Activated B cell treated with CpG ODN at 0.5 μM for 24 hours (primary cell): ENCODE measurements around the gene TLR2. TPM values are rescaled to one million over a fixed set of nuclear protein-coding genes. Genes with fewer than 3 reads are reported as not detected.

ENCODE experiments used
- ATAC-seq: fragments of 200-7000 bp; cut with Tn5 transposase; one replicate; pipeline ENCODE4 v1.10.0; 2021; ENCODE audit warnings: low read depth, mild to moderate bottlenecking, moderate library complexity
- CTCF ChIA-PET: fragments of 350-600 bp; sonication (Branson Sonifier 250); formaldehyde crosslinking; loops from one replicate; lab custom pipeline; 2021; ENCODE audit warnings: antibody characterized with exemption; lab: Charles Lee
- POLR2A ChIA-PET: fragments of 350-600 bp; sonication (Branson Sonifier 250); formaldehyde crosslinking; loops from one replicate; lab custom pipeline; 2021; ENCODE audit warnings: antibody characterized with exemption; lab: Charles Lee
- DNase-seq: peaks from one replicate; pipeline ENCODE4 v3.0.0; 2022
- H3K27ac Mint-ChIP-seq: one replicate; pipeline ENCODE4 v1.8.0; 2020; ENCODE audit warnings: mixed read lengths
- H3K27me3 Mint-ChIP-seq: one replicate; pipeline ENCODE4 v1.8.0; 2021; ENCODE audit warnings: mixed read lengths
- H3K36me3 Mint-ChIP-seq: one replicate; pipeline ENCODE4 v1.8.0; 2021; ENCODE audit warnings: low read depth, mixed read lengths
- H3K4me1 Mint-ChIP-seq: one replicate; pipeline ENCODE4 v1.8.0; 2021; ENCODE audit warnings: mixed read lengths
- H3K4me3 Mint-ChIP-seq: one replicate; pipeline ENCODE4 v1.8.0; 2020; ENCODE audit warnings: mild to moderate bottlenecking, mixed read lengths
- H3K9me3 Mint-ChIP-seq: one replicate; pipeline ENCODE4 v1.8.0; 2020; ENCODE audit warnings: mixed read lengths
- CTCF ChIP-seq: fragments of 200-600 bp; IDR thresholded peaks from one replicate; pipeline ENCODE4 v1.8.0; 2022; ENCODE audit warnings: antibody characterized with exemption, mild to moderate bottlenecking
- intact Hi-C: fragments of 100-400 bp; cut with micrococcal nuclease; formaldehyde crosslinking; loops from one replicate; pipeline ENCODE4 v1.15.1; 2024
- total RNA-seq: library from RNA; stranded (reverse); gene quantifications from 2 replicates; pipeline ENCODE4 v1.2.3, GENCODE V29; 2022

TLR2 gene
- total RNA-seq, 1 donor from 2014 or later: 4.3 TPM

- ChIA-PET POLR2A (no interaction called here), CTCF (interaction anchor here (0.8 to 1.1 kb wide), 2 partner anchors 8 to 96 kb away, joined by 3 read pairs; no protein-coding TSS in a partner anchor)
- H3K4me3 Mint-ChIP-seq: no peak overlapping the region
- intact Hi-C loops: no loop called here
- peak overlapping the region; percentile 51 for H3K27ac Mint-ChIP-seq
- DNase-seq (no peak), ATAC-seq (no peak)
- no peaks in the 10 kb centered on the region for H3K27me3 Mint-ChIP-seq
- no peaks in the 10 kb centered on the region for H3K36me3 Mint-ChIP-seq
- H3K9me3 Mint-ChIP-seq: no peaks in the 10 kb centered on the region
- no peak for TF ChIP-seq CTCF
- H3K4me1 Mint-ChIP-seq: peaks cover 19% of the 10 kb centered on the region
Observed at GRCh38 chr4:153651116-153651515, 33.0 kb upstream of the TLR2 start.

- no peak for TF ChIP-seq CTCF
- intact Hi-C loops: no loop called here
- DNase-seq (no peak), ATAC-seq (peak; percentile 84)
- CTCF ChIA-PET: interaction anchor here (0.8 kb wide), 1 partner anchor 8 kb away, joined by 3 read pairs; no protein-coding TSS in a partner anchor
- POLR2A ChIA-PET: no interaction called here
- no peaks in the 10 kb centered on the region for H3K36me3 Mint-ChIP-seq
- H3K27ac Mint-ChIP-seq: peak overlapping the region; percentile 51
- H3K4me1 Mint-ChIP-seq: peaks cover 19% of the 10 kb centered on the region
- peaks cover 3% of the 10 kb centered on the region for H3K27me3 Mint-ChIP-seq
- no peak overlapping the region for H3K4me3 Mint-ChIP-seq
- no peaks in the 10 kb centered on the region for H3K9me3 Mint-ChIP-seq
Observed at GRCh38 chr4:153651587-153651986, 32.5 kb upstream of the TLR2 start.

- no peak overlapping the region for H3K4me3 Mint-ChIP-seq
- H3K27me3 Mint-ChIP-seq: peaks cover 3% of the 10 kb centered on the region
- no peak for TF ChIP-seq CTCF
- ChIA-PET CTCF (interaction anchor here (0.8 to 1.2 kb wide), 3 partner anchors 9 to 98 kb away, joined by 3 to 6 read pairs (median 3); no protein-coding TSS in a partner anchor), POLR2A (interaction anchor here (0.5 to 1.2 kb wide), 2 partner anchors 9 to 885 kb away, joined by 3 read pairs; no protein-coding TSS in a partner anchor)
- DNase-seq (no peak), ATAC-seq (no peak)
- H3K9me3 Mint-ChIP-seq: no peaks in the 10 kb centered on the region
- no peak overlapping the region for H3K27ac Mint-ChIP-seq
- peaks cover 19% of the 10 kb centered on the region for H3K4me1 Mint-ChIP-seq
- intact Hi-C loops: no loop called here
- no peaks in the 10 kb centered on the region for H3K36me3 Mint-ChIP-seq
Observed at GRCh38 chr4:153652051-153652784, 31.9 kb upstream of the TLR2 start.

- POLR2A ChIA-PET: no interaction called here
- no peak for ATAC-seq
- no peaks in the 10 kb centered on the region for H3K9me3 Mint-ChIP-seq
- no peak for TF ChIP-seq CTCF
- peaks cover 15% of the 10 kb centered on the region for H3K4me1 Mint-ChIP-seq
- no peaks in the 10 kb centered on the region for H3K36me3 Mint-ChIP-seq
- no peak overlapping the region for H3K27ac Mint-ChIP-seq
- peaks cover 10% of the 10 kb centered on the region for H3K27me3 Mint-ChIP-seq
- CTCF ChIA-PET: no interaction called here
- no peak for DNase-seq
- intact Hi-C loops: no loop called here
- H3K4me3 Mint-ChIP-seq: no peak overlapping the region
Observed at GRCh38 chr4:153655002-153655541, 29.0 kb upstream of the TLR2 start.

- Mint-ChIP-seq H3K36me3 (no peaks in the 10 kb centered on the region), H3K9me3 (no peaks in the 10 kb centered on the region), H3K4me3 (no peak overlapping the region), H3K4me1 (peaks cover 15% of the 10 kb centered on the region), H3K27me3 (peaks cover 11% of the 10 kb centered on the region), H3K27ac (no peak overlapping the region)
- DNase-seq (no peak), ATAC-seq (no peak)
- intact Hi-C loops: no loop called here
- POLR2A ChIA-PET: no interaction called here
- CTCF ChIA-PET: no interaction called here
- TF ChIP-seq CTCF: no peak
Observed at GRCh38 chr4:153655928-153656327, 28.2 kb upstream of the TLR2 start.
